Measurements from ENCODE around the gene CFD.
"Not testable (repeated sequence)": the region's sequence is repeated elsewhere in the genome, so short reads cannot be mapped to it uniquely, and the experiment has no call there.

Gene CFD

GRCh38 chr19:840519-841206 lies 18.8 kb upstream of the CFD start, which contains the start of gene PRTN3:
Gene PRTN3, plus strand, starts transcription at chr19:840999. Its CDS starts 10 bp downstream, at chr19:841009.
- intact Hi-C loops (cut with micrococcal nuclease) = no loop called here
- Mint-ChIP-seq H3K4me3 (no peak within 1 kb of the TSS), H3K27me3 (peaks cover 71% of the 10 kb centered on the region)

GRCh38 chr19:842802-843179 lies 16.7 kb upstream of the CFD start:
- peaks cover 72% of the 10 kb centered on the region for H3K27me3 Mint-ChIP-seq
- H3K36me3 Mint-ChIP-seq (ENCODE audit: low read depth); H3K9me3 Mint-ChIP-seq; H3K27ac Mint-ChIP-seq; intact Hi-C loops (cut with micrococcal nuclease): not testable (repeated sequence)
- peak overlapping the region; percentile 57 for H3K4me3 Mint-ChIP-seq
- peaks cover 70% of the 10 kb centered on the region for H3K4me1 Mint-ChIP-seq (ENCODE audit: low read depth)

More at GRCh38 chr19:840519-841206, 18.8 kb upstream of the CFD start, which contains the start of gene PRTN3:
- Mint-ChIP-seq H3K9me3 (no peaks in the 10 kb centered on the region), H3K36me3 (ENCODE audit: low read depth) (no peaks in the 10 kb centered on the region), H3K27ac (no peak within 1 kb of the TSS), H3K4me1 (ENCODE audit: low read depth) (peaks cover 67% of the 10 kb centered on the region)

DNA sequence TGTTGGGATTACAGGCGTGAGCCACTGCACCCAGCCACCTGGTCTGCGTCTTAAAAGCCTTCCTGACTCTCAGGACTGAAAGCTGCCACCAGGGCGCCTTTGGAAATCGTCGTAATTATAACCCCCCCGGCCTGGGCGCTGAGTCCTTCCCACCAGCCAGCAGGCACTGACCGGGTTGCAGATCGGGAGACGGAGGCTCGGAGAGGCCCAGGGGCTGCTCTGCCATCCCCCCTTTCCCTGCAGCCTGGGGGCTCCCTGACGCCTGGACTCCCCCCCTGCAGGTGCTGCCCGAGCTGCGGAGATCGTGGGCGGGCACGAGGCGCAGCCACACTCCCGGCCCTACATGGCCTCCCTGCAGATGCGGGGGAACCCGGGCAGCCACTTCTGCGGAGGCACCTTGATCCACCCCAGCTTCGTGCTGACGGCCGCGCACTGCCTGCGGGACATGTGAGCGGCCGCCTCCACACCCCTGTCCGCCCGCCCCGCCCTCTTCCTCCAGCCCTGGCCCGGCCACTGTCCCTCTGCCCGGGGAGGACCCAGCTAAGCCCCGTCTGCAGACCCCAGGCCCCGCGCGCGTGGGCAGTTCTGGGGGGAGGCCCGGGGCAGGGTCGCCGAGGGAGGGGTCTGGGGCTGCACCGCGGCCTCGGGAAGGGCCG lies 16.2 kb upstream of the CFD start:
- peak overlapping the region; percentile 42 for H3K27ac Mint-ChIP-seq
- H3K9me3 Mint-ChIP-seq = no peaks in the 10 kb centered on the region
- intact Hi-C loops (cut with micrococcal nuclease) = no loop called here
- no peaks in the 10 kb centered on the region for H3K36me3 Mint-ChIP-seq (ENCODE audit: low read depth)
- H3K27me3 Mint-ChIP-seq = peaks cover 77% of the 10 kb centered on the region
- H3K4me3 Mint-ChIP-seq = peak overlapping the region; percentile 57
- peaks cover 75% of the 10 kb centered on the region for H3K4me1 Mint-ChIP-seq (ENCODE audit: low read depth)

GRCh38 chr19:843836-844545 lies 15.5 kb upstream of the CFD start:
- no peak overlapping the region for H3K27ac Mint-ChIP-seq
- H3K36me3 Mint-ChIP-seq (ENCODE audit: low read depth) = no peaks in the 10 kb centered on the region
- H3K4me3 Mint-ChIP-seq = peak overlapping the region; percentile 67
- no peaks in the 10 kb centered on the region for H3K9me3 Mint-ChIP-seq
- peaks cover 75% of the 10 kb centered on the region for H3K4me1 Mint-ChIP-seq (ENCODE audit: low read depth)
- peaks cover 83% of the 10 kb centered on the region for H3K27me3 Mint-ChIP-seq
- intact Hi-C loops (cut with micrococcal nuclease) = no loop called here

GRCh38 chr19:844546-844971 lies 14.9 kb upstream of the CFD start:
- Mint-ChIP-seq H3K4me1 (ENCODE audit: low read depth) (peaks cover 70% of the 10 kb centered on the region), H3K9me3 (no peaks in the 10 kb centered on the region), H3K27ac (no peak overlapping the region), H3K4me3 (peak overlapping the region; percentile 67), H3K27me3 (peaks cover 84% of the 10 kb centered on the region), H3K36me3 (ENCODE audit: low read depth) (no peaks in the 10 kb centered on the region)
- intact Hi-C loops (cut with micrococcal nuclease) = no loop called here

GRCh38 chr19:845707-846521 lies 13.6 kb upstream of the CFD start:
- Mint-ChIP-seq H3K4me3 (no peak overlapping the region), H3K27ac (no peak overlapping the region), H3K27me3 (peaks cover 82% of the 10 kb centered on the region), H3K9me3 (no peaks in the 10 kb centered on the region), H3K36me3 (ENCODE audit: low read depth) (no peaks in the 10 kb centered on the region), H3K4me1 (ENCODE audit: low read depth) (peaks cover 71% of the 10 kb centered on the region)
- intact Hi-C loops (cut with micrococcal nuclease) = no loop called here

DNA sequence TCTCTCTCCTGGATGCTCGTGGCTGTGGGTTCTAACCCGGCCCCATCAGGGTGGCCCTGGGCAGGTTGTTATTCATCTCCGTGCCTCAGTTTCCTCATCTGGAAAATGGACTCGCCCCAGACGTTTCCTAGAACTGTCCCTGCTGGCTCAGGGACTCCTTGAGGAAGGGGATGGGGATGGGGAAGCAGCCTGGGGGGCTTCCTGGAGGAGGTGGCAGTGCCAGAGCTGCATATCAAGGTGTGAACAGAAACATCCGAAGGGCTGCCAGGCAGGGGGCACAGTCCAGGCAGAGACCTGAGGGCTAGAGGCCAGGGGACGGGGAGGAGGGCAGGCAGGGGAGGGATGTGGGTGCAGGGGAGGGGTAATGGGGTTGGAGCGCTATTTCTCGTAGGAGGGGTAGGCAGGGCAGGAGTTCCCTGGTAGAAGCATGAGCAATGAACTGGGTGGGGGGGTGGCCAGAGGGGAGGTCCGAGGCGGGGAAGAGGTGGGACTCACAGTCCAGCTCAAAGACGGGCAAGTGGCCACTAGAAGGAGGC lies 11.0 kb upstream of the CFD start:
- Mint-ChIP-seq H3K4me1 (ENCODE audit: low read depth) (peaks cover 68% of the 10 kb centered on the region), H3K27ac (no peak overlapping the region), H3K27me3 (peaks cover 73% of the 10 kb centered on the region), H3K36me3 (ENCODE audit: low read depth) (no peaks in the 10 kb centered on the region), H3K9me3 (no peaks in the 10 kb centered on the region), H3K4me3 (no peak overlapping the region)
- intact Hi-C loops (cut with micrococcal nuclease) = no loop called here

GRCh38 chr19:849195-849594 lies 10.3 kb upstream of the CFD start:
- H3K9me3 Mint-ChIP-seq; H3K27ac Mint-ChIP-seq; H3K36me3 Mint-ChIP-seq (ENCODE audit: low read depth); H3K4me3 Mint-ChIP-seq; intact Hi-C loops (cut with micrococcal nuclease): not testable (repeated sequence)
- Mint-ChIP-seq H3K4me1 (ENCODE audit: low read depth) (peaks cover 63% of the 10 kb centered on the region), H3K27me3 (peaks cover 72% of the 10 kb centered on the region)

DNA sequence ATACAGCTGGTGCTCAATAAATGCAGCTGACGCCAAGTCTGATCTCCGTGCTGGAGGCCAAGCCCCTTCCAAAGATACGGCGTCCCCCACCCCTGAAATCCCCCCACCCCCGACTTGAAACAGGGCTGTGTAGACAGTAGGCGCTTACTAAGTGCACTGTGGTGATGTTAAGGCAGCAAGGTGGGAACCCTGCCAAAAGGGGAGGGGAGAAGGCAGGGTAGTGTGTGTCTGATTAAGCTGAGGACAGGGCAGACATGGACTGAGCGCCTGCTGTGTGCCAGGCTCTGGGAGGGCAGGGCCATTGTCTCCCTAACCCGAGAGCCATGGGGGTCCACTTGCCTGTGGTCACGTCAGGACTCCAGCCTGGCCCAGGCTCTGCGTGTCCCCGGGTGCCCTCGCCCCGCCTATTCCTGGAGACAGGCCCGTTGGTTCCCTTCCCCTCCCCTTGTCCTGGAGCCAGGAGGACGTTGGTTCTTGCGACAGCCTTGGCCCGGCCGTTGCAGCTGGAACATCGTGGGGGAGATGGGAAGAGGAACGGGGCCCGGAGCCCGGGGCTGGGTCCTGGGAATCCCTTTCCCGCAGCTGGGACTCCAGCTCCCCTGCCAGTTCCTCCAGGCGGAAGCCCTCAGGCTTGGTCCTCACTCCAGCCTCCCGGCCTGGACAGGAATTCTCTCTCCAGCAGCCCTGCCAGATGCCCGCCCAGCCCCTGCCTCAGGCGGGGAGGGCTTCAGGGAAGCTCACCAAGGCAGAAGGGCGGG lies 9.1 kb upstream of the CFD start:
- peaks cover 50% of the 10 kb centered on the region for H3K4me1 Mint-ChIP-seq (ENCODE audit: low read depth)
- no peaks in the 10 kb centered on the region for H3K36me3 Mint-ChIP-seq (ENCODE audit: low read depth)
- no peaks in the 10 kb centered on the region for H3K9me3 Mint-ChIP-seq
- peak overlapping the region; percentile 53 for H3K27ac Mint-ChIP-seq
- H3K27me3 Mint-ChIP-seq = peaks cover 61% of the 10 kb centered on the region
- peak overlapping the region; percentile 23 for H3K4me3 Mint-ChIP-seq
- intact Hi-C loops (cut with micrococcal nuclease) = no loop called here

- Mint-ChIP-seq H3K9me3 (no peaks in the 10 kb centered on the region), H3K36me3 (ENCODE audit: low read depth) (no peaks in the 10 kb centered on the region), H3K27ac (peak overlapping the region; percentile 53), H3K27me3 (peaks cover 55% of the 10 kb centered on the region), H3K4me3 (no peak overlapping the region), H3K4me1 (ENCODE audit: low read depth) (peaks cover 45% of the 10 kb centered on the region)
- intact Hi-C loops (cut with micrococcal nuclease) = no loop called here
Observed at GRCh38 chr19:850979-851335, 8.5 kb upstream of the CFD start.

DNA sequence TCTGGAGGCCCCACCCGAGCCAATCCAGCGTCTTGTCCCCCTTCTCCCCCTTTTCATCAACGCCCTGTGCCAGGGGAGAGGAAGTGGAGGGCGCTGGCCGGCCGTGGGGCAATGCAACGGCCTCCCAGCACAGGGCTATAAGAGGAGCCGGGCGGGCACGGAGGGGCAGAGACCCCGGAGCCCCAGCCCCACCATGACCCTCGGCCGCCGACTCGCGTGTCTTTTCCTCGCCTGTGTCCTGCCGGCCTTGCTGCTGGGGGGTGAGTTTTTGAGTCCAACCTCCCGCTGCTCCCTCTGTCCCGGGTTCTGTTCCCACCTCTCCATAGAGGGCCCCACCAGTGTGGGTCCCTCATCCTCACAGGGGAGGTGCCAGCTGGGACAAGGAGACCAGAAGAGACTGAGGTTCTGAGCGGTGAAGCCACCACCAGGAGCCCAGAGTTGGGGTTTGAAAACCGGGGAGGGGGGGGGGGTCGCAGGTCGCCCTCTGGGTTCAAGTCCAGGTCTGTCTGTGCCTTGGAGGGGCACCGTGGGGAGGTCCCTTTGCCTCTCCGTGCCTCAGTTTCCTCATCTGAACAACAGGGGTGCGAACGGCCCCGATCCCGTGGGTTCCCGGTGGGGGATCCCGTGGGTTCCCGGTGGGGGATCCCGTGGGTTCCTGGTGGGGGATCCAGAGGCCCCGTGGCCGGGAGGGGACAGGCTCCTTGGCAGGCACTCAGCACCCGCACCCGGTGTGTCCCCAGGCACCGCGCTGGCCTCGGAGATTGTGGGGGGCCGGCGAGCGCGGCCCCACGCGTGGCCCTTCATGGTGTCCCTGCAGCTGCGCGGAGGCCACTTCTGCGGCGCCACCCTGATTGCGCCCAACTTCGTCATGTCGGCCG lies 7.1 kb upstream of the CFD start, which contains the start of gene ELANE:
ELANE (plus strand) TSS at position 168 of the 878 bp plus-strand sequence; CDS start at position 194, 26 bp downstream.
- Mint-ChIP-seq H3K4me1 (ENCODE audit: low read depth) (peaks cover 40% of the 10 kb centered on the region), H3K27me3 (peaks cover 41% of the 10 kb centered on the region), H3K36me3 (ENCODE audit: low read depth) (no peaks in the 10 kb centered on the region), H3K9me3 (no peaks in the 10 kb centered on the region), H3K27ac (no peak within 1 kb of the TSS), H3K4me3 (peak within 1 kb of the TSS; percentile 4)
- intact Hi-C loops (cut with micrococcal nuclease) = no loop called here

- H3K27ac Mint-ChIP-seq = no peak overlapping the region
- H3K9me3 Mint-ChIP-seq = no peaks in the 10 kb centered on the region
- peaks cover 40% of the 10 kb centered on the region for H3K4me1 Mint-ChIP-seq (ENCODE audit: low read depth)
- peaks cover 35% of the 10 kb centered on the region for H3K27me3 Mint-ChIP-seq
- H3K36me3 Mint-ChIP-seq (ENCODE audit: low read depth) = no peaks in the 10 kb centered on the region
- intact Hi-C loops (cut with micrococcal nuclease) = no loop called here
- H3K4me3 Mint-ChIP-seq = no peak overlapping the region
Observed at GRCh38 chr19:853014-853585, 6.4 kb upstream of the CFD start.

Data from dendritic cell treated with granulocyte-macrophage colony-stimulating factor and Interleukin-4, amounts not matched to agents 40 ng/mL and 50 ng/mL, for 4 days (primary cell).